HEK293T (cell line): ENCODE data around the gene TRIM10.

Experiments used
- CTCF ChIA-PET: fragments of 350-600 bp; formaldehyde crosslinking; extraction: SDS; loops from one replicate; lab custom pipeline; 2021; ENCODE audit warnings: antibody characterized with exemption, inconsistent platforms; lab: Yijun Ruan, JAX
- POLR2A ChIA-PET: fragments of 350-600 bp; formaldehyde crosslinking; extraction: SDS; loops from one replicate; lab custom pipeline; 2020; ENCODE audit warnings: antibody characterized with exemption, inconsistent platforms; lab: Yijun Ruan, JAX
- DNase-seq: peaks from one replicate; pipeline ENCODE4 v3.0.0; 2012; ENCODE audit warnings: mixed read lengths; ENCODE audit errors: extremely low spot score
- ARNT ChIP-seq: fragments of 450-650 bp; IDR thresholded peaks from 2 replicates; pipeline ENCODE4 v1.6.1; 2017; ENCODE audit warnings: mild to moderate bottlenecking
- BHLHE40 ChIP-seq: fragments of 450-650 bp; IDR thresholded peaks from 2 replicates; pipeline ENCODE4 v1.6.1; 2016; ENCODE audit warnings: mild to moderate bottlenecking, moderate library complexity, borderline replicate concordance
- CTBP1 ChIP-seq: fragments of 450-650 bp; IDR thresholded peaks from 2 replicates; pipeline ENCODE4 v1.6.1; 2016; ENCODE audit warnings: borderline replicate concordance
- ELF4 ChIP-seq: fragments of 450-650 bp; IDR thresholded peaks from 2 replicates; pipeline ENCODE4 v1.6.1; 2017; ENCODE audit warnings: antibody characterized with exemption
- FOXA1 ChIP-seq: fragments of 450-650 bp; IDR thresholded peaks from 2 replicates; pipeline ENCODE4 v1.6.1; 2016; ENCODE audit warnings: mild to moderate bottlenecking
- FOXK2 ChIP-seq: fragments of 450-650 bp; IDR thresholded peaks from 2 replicates; pipeline ENCODE4 v1.6.1; 2016; ENCODE audit warnings: mild to moderate bottlenecking
- FOXM1 ChIP-seq: fragments of 450-650 bp; IDR thresholded peaks from 2 replicates; pipeline ENCODE4 v1.6.1; 2017; ENCODE audit warnings: mild to moderate bottlenecking, borderline replicate concordance
- HDGF ChIP-seq: fragments of 450-650 bp; IDR thresholded peaks from 2 replicates; pipeline ENCODE4 v1.6.1; 2017; ENCODE audit warnings: antibody characterized with exemption, borderline replicate concordance
- L3MBTL2 ChIP-seq: fragments of 450-650 bp; conservative IDR thresholded peaks from 2 replicates; pipeline ENCODE4 v1.6.1; 2016; ENCODE audit warnings: mild to moderate bottlenecking
- LEF1 ChIP-seq: fragments of 450-650 bp; IDR thresholded peaks from 2 replicates; pipeline ENCODE4 v1.6.1; 2017; ENCODE audit warnings: mild to moderate bottlenecking, borderline replicate concordance
- NFRKB ChIP-seq: fragments of 450-650 bp; IDR thresholded peaks from 2 replicates; pipeline ENCODE4 v1.6.1; 2016; ENCODE audit warnings: mild to moderate bottlenecking, moderate library complexity
- SP1 ChIP-seq: fragments of 450-650 bp; IDR thresholded peaks from 2 replicates; pipeline ENCODE4 v1.6.1; 2017
- SUZ12 ChIP-seq: fragments of 450-650 bp; IDR thresholded peaks from 2 replicates; pipeline ENCODE4 v1.6.1; 2016; ENCODE audit warnings: mild to moderate bottlenecking
- TARDBP ChIP-seq: fragments of 450-650 bp; IDR thresholded peaks from 2 replicates; pipeline ENCODE4 v1.6.1; 2016
- ZNF384 ChIP-seq: fragments of 450-650 bp; IDR thresholded peaks from 2 replicates; pipeline ENCODE4 v1.6.1; 2016
- TF ChIP-seq, protein P1 (sequence below): fragments of 450-650 bp; IDR thresholded peaks from 2 replicates; pipeline ENCODE4 v1.6.1; 2016

TRIM10 gene

GRCh38 chr6:30154061-30154460 is 7.0 kb downstream of the TRIM10 start:
- TF ChIP-seq BHLHE40, result no peak
- no peak for TF ChIP-seq SUZ12
- TF ChIP-seq FOXK2, result no peak
- TF ChIP-seq ARNT, result no peak
- TF ChIP-seq HDGF, result no peak
- TF ChIP-seq CTBP1, result no peak
- TF ChIP-seq, protein P1, sequence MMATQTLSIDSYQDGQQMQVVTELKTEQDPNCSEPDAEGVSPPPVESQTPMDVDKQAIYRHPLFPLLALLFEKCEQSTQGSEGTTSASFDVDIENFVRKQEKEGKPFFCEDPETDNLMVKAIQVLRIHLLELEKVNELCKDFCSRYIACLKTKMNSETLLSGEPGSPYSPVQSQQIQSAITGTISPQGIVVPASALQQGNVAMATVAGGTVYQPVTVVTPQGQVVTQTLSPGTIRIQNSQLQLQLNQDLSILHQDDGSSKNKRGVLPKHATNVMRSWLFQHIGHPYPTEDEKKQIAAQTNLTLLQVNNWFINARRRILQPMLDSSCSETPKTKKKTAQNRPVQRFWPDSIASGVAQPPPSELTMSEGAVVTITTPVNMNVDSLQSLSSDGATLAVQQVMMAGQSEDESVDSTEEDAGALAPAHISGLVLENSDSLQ, result no peak
- TF ChIP-seq SP1, result no peak
- no peak for TF ChIP-seq FOXA1
- no peak for TF ChIP-seq TARDBP
- no peak for TF ChIP-seq LEF1
- no peak for TF ChIP-seq NFRKB
- POLR2A ChIA-PET, result interaction anchor here (1.0 to 1.1 kb wide), 2 partner anchors 16 to 93 kb away, joined by 3 read pairs; partner anchors contain the start of gene POLR1H
- CTCF ChIA-PET, result interaction anchor here (1.0 kb wide), 1 partner anchor 23 kb away, joined by 4 read pairs; no protein-coding TSS in a partner anchor
- no peak for DNase-seq

- CTCF ChIA-PET, result interaction anchor here (1.2 kb wide), 1 partner anchor 22 kb away, joined by 4 read pairs; no protein-coding TSS in a partner anchor
- TF ChIP-seq SP1 (no peak), FOXM1 (no peak), FOXK2 (no peak), L3MBTL2 (no peak), ARNT (no peak), NFRKB (no peak), ZNF384 (no peak)
- TF ChIP-seq, protein P1, result no peak
- DNase-seq, result no peak
- POLR2A ChIA-PET, result interaction anchor here (1.0 kb wide), 1 partner anchor 17 kb away, joined by 3 read pairs; no protein-coding TSS in a partner anchor
These were observed 8.0 kb downstream of the TRIM10 start for GRCh38 chr6:30152910-30153610.

DNA sequence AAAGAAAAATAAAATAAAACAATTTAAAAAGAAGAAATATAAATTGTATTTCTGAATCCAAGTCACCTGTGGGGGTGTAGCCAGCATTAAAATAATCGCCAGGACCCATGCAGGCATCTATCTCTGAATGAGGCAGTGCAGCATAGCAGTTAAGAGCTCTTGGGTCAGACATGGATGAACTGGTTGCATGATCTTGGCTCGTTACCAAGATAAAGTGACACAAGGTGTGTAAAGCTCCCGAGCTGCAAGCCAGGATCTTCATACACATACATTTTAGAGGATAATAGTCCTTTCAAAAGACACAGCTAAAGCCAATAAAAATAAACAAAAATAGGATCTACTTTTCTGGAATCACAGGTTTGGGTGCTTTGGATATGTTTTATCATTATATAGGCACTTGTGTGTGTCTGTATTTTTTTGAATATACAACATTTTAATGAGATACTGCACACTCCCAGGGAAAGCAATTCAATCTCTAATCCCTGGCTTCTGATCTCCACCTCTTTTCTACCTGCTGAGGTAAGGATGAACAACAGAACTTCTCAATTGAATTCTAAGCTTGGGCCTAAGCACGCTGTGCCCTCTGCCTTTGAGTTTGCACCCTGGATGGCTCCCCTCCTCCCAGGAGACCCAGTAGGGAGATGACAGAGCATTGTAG is 8.9 kb downstream of the TRIM10 start:
- DNase-seq, result no peak
- TF ChIP-seq CTBP1 (no peak), FOXA1 (no peak), ARNT (no peak), L3MBTL2 (no peak), FOXK2 (no peak), SUZ12 (no peak), ZNF384 (no peak), HDGF (no peak), BHLHE40 (no peak), TARDBP (no peak), LEF1 (no peak), SP1 (no peak), ELF4 (no peak), FOXM1 (no peak), NFRKB (no peak)
- TF ChIP-seq, protein P1, result no peak
- POLR2A ChIA-PET, result interaction anchor here (0.6 to 1.0 kb wide), 2 partner anchors 21 to 50 kb away, joined by 3 read pairs; no protein-coding TSS in a partner anchor
- CTCF ChIA-PET, result interaction anchor here (1.2 kb wide), 1 partner anchor 21 kb away, joined by 4 read pairs; no protein-coding TSS in a partner anchor

DNA sequence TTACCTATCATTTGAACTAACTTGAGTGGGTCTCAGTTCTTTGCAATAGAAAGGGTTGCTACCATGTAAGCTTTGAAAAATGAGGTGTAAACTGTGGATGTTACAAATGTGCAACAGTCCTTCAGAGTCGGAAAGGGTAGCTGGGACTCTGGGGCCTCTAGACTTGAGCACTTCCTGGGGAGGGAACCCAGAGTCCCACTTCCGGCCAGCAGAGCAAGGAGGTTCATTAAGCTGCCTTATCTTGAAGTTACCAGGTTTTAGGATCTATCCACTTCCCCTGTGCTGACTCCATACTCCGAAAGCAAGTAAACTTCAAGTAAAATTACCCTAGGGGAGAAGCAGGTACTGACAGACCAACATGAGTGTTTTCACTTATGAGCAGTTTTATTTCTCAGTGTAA is 9.4 kb downstream of the TRIM10 start:
- ChIA-PET CTCF (no interaction called here), POLR2A (interaction anchor here (0.6 to 1.0 kb wide), 2 partner anchors 21 to 50 kb away, joined by 3 read pairs; no protein-coding TSS in a partner anchor)
- TF ChIP-seq ZNF384, result no peak
- TF ChIP-seq, protein P1, result no peak
- no peak for TF ChIP-seq ELF4
- no peak for TF ChIP-seq FOXM1
- TF ChIP-seq ARNT, result no peak
- TF ChIP-seq FOXA1, result no peak
- TF ChIP-seq SP1, result no peak
- no peak for TF ChIP-seq NFRKB
- no peak for TF ChIP-seq BHLHE40
- no peak for DNase-seq

DNA sequence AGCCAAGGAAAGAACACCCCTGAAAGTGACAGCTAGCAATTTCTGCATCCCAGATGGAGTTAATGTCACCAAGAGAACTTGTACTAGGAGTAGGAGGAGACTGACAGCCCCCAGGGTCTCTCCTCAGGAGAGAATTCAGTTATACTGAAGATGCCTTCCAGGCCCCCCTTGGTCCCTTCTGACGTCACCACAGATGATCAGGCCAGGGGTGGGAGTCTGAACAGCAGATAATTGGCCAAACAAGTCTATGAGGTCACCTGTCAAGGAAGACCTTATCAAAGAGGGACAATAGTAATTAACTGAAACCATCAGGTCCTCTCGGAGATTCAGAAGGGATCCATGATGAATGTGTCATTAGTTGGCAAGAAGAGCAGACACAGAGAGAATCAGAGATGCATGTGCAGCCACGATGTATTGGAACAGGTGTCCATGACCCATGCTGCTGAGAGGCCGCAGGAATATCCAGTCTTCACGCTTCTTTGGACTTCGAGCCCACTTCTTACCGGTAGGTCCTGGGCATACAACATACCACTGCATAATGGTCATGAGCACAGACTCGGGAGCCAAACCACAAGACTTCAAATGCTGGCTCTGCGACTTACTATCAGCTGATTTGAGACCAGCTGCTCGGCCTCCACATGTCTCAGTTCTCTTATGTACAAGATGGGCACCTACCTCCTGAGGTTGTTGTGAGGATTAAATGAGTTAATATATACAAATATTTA is 10.2 kb downstream of the TRIM10 start:
- POLR2A ChIA-PET, result no interaction called here
- TF ChIP-seq BHLHE40 (no peak), SP1 (no peak), FOXA1 (no peak)
- TF ChIP-seq, protein P1, result no peak
- CTCF ChIA-PET, result no interaction called here
- no peak for DNase-seq
